Skeletal muscle tissue (tissue), 4 donors: Measurements from ENCODE around the gene ELMO1. TPM values are rescaled to one million over a fixed set of nuclear protein-coding genes. Genes with fewer than 3 reads are reported as not detected.

Experiments
- H3K27ac ChIP-seq: one replicate; pipeline ENCODE4 v1.7.0; 2013; ENCODE audit warnings: mild to moderate bottlenecking, low read depth, low read length, inconsistent platforms
- H3K27me3 ChIP-seq, 3 donors: one replicate each; pipeline ENCODE4 v1.7.0; 2013; ENCODE audit warnings: low read length in 3 of 3; ENCODE audit not compliant: control insufficient read depth in 3 of 3, insufficient read depth in 3 of 3
- H3K36me3 ChIP-seq, 3 donors: one replicate each; pipeline ENCODE4 v1.7.0; 2013; ENCODE audit warnings: low read length in 3 of 3; ENCODE audit not compliant: control insufficient read depth in 3 of 3, insufficient read depth in 3 of 3
- H3K4me1 ChIP-seq, 3 donors: one replicate each; pipeline ENCODE4 v1.7.0; 2013; ENCODE audit warnings: low read length in 3 of 3, mild to moderate bottlenecking in 3 of 3; ENCODE audit not compliant: control insufficient read depth in 3 of 3, insufficient read depth in 3 of 3
- H3K4me3 ChIP-seq, 3 donors: one replicate each; pipeline ENCODE4 v1.7.0; 2013; ENCODE audit warnings: low read length in 3 of 3
- H3K9ac ChIP-seq, 3 donors: one replicate each; pipeline ENCODE4 v1.7.0; 2013; ENCODE audit warnings: low read length in 3 of 3, mild to moderate bottlenecking in 3 of 3, moderate library complexity in 2 of 3, low read depth in 1 of 3
- H3K9me3 ChIP-seq, 3 donors: one replicate each; pipeline ENCODE4 v1.7.0; 2013; ENCODE audit warnings: low read length in 3 of 3; ENCODE audit not compliant: control insufficient read depth in 3 of 3
- total RNA-seq: library from RNA; depleted of rRNA; stranded (reverse); fragments of >200 nt; gene quantifications from one replicate; pipeline ENCODE4 v1.2.3, GENCODE V29; 2014
- donor health status: Osteomylitis.

The ELMO1 gene
- total RNA-seq, 1 donor from 2014 or later, result 52.7 TPM

- Histone ChIP-seq H3K4me1 (no peaks in the 10 kb centered on the region), H3K9me3 (no peaks in the 10 kb centered on the region), H3K9ac (no peak overlapping the region), H3K27me3 (no peaks in the 10 kb centered on the region), H3K36me3 (no peaks in the 10 kb centered on the region), H3K27ac (no peak overlapping the region), H3K4me3 (no peak overlapping the region)
Observed at GRCh38 chr7:37007268-37007667, 441.4 kb downstream of the ELMO1 start.

GRCh38 chr7:37006764-37007163 lies 441.9 kb downstream of the ELMO1 start:
- H3K9ac ChIP-seq, result no peak overlapping the region
- H3K4me1 ChIP-seq, result no peaks in the 10 kb centered on the region
- no peaks in the 10 kb centered on the region for H3K9me3 ChIP-seq
- no peaks in the 10 kb centered on the region for H3K36me3 ChIP-seq
- no peaks in the 10 kb centered on the region for H3K27me3 ChIP-seq
- H3K27ac ChIP-seq, result no peak overlapping the region
- no peak overlapping the region for H3K4me3 ChIP-seq

- no peak overlapping the region for H3K27ac ChIP-seq
- H3K27me3 ChIP-seq, result no peaks in the 10 kb centered on the region
- H3K36me3 ChIP-seq, result no peaks in the 10 kb centered on the region
- H3K4me3 ChIP-seq, result peak overlapping the region in 1 of 3 donors; percentile 17
- peaks cover 0 to 4% (median 0%) of the 10 kb centered on the region in 3 donors for H3K4me1 ChIP-seq
- H3K9ac ChIP-seq, result no peak overlapping the region
- H3K9me3 ChIP-seq, result no peaks in the 10 kb centered on the region
Observed at GRCh38 chr7:37000511-37000910, 448.2 kb downstream of the ELMO1 start.

- Histone ChIP-seq H3K4me3 (no peak overlapping the region), H3K27ac (no peak overlapping the region), H3K9me3 (no peaks in the 10 kb centered on the region), H3K36me3 (no peaks in the 10 kb centered on the region), H3K4me1 (peaks cover 0 to 4% (median 0%) of the 10 kb centered on the region in 3 donors), H3K9ac (no peak overlapping the region), H3K27me3 (no peaks in the 10 kb centered on the region)
Observed at GRCh38 chr7:36999626-37000485, 448.8 kb downstream of the ELMO1 start.

GRCh38 chr7:36995776-36996175 lies 452.9 kb downstream of the ELMO1 start:
- Histone ChIP-seq H3K27me3 (no peaks in the 10 kb centered on the region), H3K4me3 (no peak overlapping the region), H3K27ac (no peak overlapping the region), H3K9ac (no peak overlapping the region), H3K9me3 (no peaks in the 10 kb centered on the region), H3K36me3 (no peaks in the 10 kb centered on the region), H3K4me1 (peaks cover 0 to 4% (median 0%) of the 10 kb centered on the region in 3 donors)

GRCh38 chr7:36994456-36995112 lies 454.1 kb downstream of the ELMO1 start:
- Histone ChIP-seq H3K4me1 (no peaks in the 10 kb centered on the region), H3K4me3 (no peak overlapping the region), H3K36me3 (no peaks in the 10 kb centered on the region)

GRCh38 chr7:36986948-36987724 lies 461.5 kb downstream of the ELMO1 start:
- Histone ChIP-seq H3K9ac (no peak overlapping the region), H3K27me3 (peaks cover 3 to 8% (median 3%) of the 10 kb centered on the region in 3 donors), H3K36me3 (no peaks in the 10 kb centered on the region), H3K4me3 (no peak overlapping the region), H3K4me1 (peaks cover 0 to 6% (median 3%) of the 10 kb centered on the region in 3 donors), H3K9me3 (no peaks in the 10 kb centered on the region), H3K27ac (no peak overlapping the region)

More at GRCh38 chr7:36994456-36995112, 454.1 kb downstream of the ELMO1 start:
- Histone ChIP-seq H3K9me3 (no peaks in the 10 kb centered on the region), H3K9ac (no peak overlapping the region), H3K27me3 (no peaks in the 10 kb centered on the region), H3K27ac (no peak overlapping the region)

GRCh38 chr7:36986511-36986933 lies 462.1 kb downstream of the ELMO1 start:
- Histone ChIP-seq H3K9ac (no peak overlapping the region), H3K36me3 (no peaks in the 10 kb centered on the region), H3K27ac (no peak overlapping the region), H3K4me1 (peaks cover 0 to 6% (median 3%) of the 10 kb centered on the region in 3 donors), H3K4me3 (no peak overlapping the region), H3K9me3 (no peaks in the 10 kb centered on the region), H3K27me3 (peaks cover 3 to 8% (median 3%) of the 10 kb centered on the region in 3 donors)

- Histone ChIP-seq H3K36me3 (no peaks in the 10 kb centered on the region), H3K9me3 (no peaks in the 10 kb centered on the region), H3K27me3 (peaks cover 3 to 8% (median 3%) of the 10 kb centered on the region in 3 donors), H3K4me1 (peaks cover 0 to 6% (median 3%) of the 10 kb centered on the region in 3 donors), H3K4me3 (no peak overlapping the region), H3K9ac (no peak overlapping the region), H3K27ac (no peak overlapping the region)
Observed at GRCh38 chr7:36985866-36986400, 462.7 kb downstream of the ELMO1 start.
